HepG2 (cell line): ENCODE results near the gene MLST8. TPM values are rescaled to one million over a fixed set of nuclear protein-coding genes. Genes with fewer than 3 reads are reported as not detected.

Experiments used
- AGO1 ChIP-seq: fragments of 200-400 bp; formaldehyde crosslinking; IDR thresholded peaks from 2 replicates; pipeline ENCODE4 v1.6.1; 2017; ENCODE audit warnings: mild to moderate bottlenecking, low read depth, low read length, moderate library complexity; ENCODE audit not compliant: poor library complexity, severe bottlenecking
- AGO2 ChIP-seq: fragments of 200-400 bp; formaldehyde crosslinking; optimal IDR thresholded peaks from 2 replicates; pipeline ENCODE3; 2017; ENCODE audit warnings: mild to moderate bottlenecking, low read depth, low read length, moderate library complexity
- ARID3A ChIP-seq: IDR thresholded peaks from 2 replicates; pipeline ENCODE4 v1.6.1; 2012; ENCODE audit warnings: low read depth, low read length, improper control_type of control experiment
- CCDC6 ChIP-seq: sonication (generic); formaldehyde crosslinking; IDR thresholded peaks from 2 replicates; pipeline ENCODE4 v1.8.1; 2022; ENCODE audit warnings: mild to moderate bottlenecking, missing genetic modification reagents, moderate library complexity
- DPF2 ChIP-seq: sonication (generic); formaldehyde crosslinking; IDR thresholded peaks from 2 replicates; pipeline ENCODE4 v1.4.0; 2020; ENCODE audit warnings: mild to moderate bottlenecking, low read depth, missing genetic modification reagents, borderline replicate concordance
- KDM2A ChIP-seq: sonication (generic); formaldehyde crosslinking; IDR thresholded peaks from 2 replicates; pipeline ENCODE4 v1.4.0; 2020; ENCODE audit warnings: low read depth, missing genetic modification reagents, borderline replicate concordance
- RBFOX2 ChIP-seq: fragments of 200-400 bp; formaldehyde crosslinking; IDR thresholded peaks from 2 replicates; pipeline ENCODE4 v1.6.1; 2017; ENCODE audit warnings: low read depth, mild to moderate bottlenecking, low read length
- ZNF446 ChIP-seq: sonication (generic); formaldehyde crosslinking; IDR thresholded peaks from 2 replicates; pipeline ENCODE4 v1.5.0; 2020; ENCODE audit warnings: mild to moderate bottlenecking, missing genetic modification reagents
- ZNF704 ChIP-seq: sonication (generic); formaldehyde crosslinking; IDR thresholded peaks from 2 replicates; pipeline ENCODE4 v1.8.1; 2023; ENCODE audit warnings: mild to moderate bottlenecking, inconsistent platforms, moderate library complexity, missing genetic modification reagents, borderline replicate concordance
- ZSCAN20 ChIP-seq: sonication (generic); formaldehyde crosslinking; IDR thresholded peaks from 2 replicates; pipeline ENCODE4 v1.4.0; 2020; ENCODE audit warnings: missing genetic modification reagents, mild to moderate bottlenecking, borderline replicate concordance
- polyA plus RNA-seq, 8 experiments: library from polyadenylated mRNA; depleted of rRNA in 3 of 8; stranded (reverse) in 7 of 8; unstranded in 1 of 8; fragments of >200 nt; fragmentation: Illumina TruSeq in 4 of 8; extraction: Trizol in 4 of 8; gene quantifications; 2 replicates each; pipeline versions ENCODE4 v1.2.1 to v1.2.3, GENCODE V29; 2011 to 2016; ENCODE audit warnings: low read depth in 4 of 8, missing spikeins in 1 of 8, mixed read lengths in 1 of 8; ENCODE audit not compliant: insufficient read depth in 1 of 8
- total RNA-seq, 5 experiments: library from RNA; depleted of rRNA; stranded (reverse); fragments of >200 nt; fragmentation: Illumina TruSeq; extraction: Trizol; gene quantifications; 2 replicates each; pipeline ENCODE4 v1.2.3, GENCODE V29; 2016; ENCODE audit warnings: low read depth in 1 of 5
- TF ChIP-seq, protein P1 (sequence below): sonication (generic); formaldehyde crosslinking; IDR thresholded peaks from 2 replicates; pipeline ENCODE4 v1.5.0; 2020; ENCODE audit warnings: mild to moderate bottlenecking, missing genetic modification reagents, borderline replicate concordance
- TF ChIP-seq, protein P2 (sequence below): sonication (generic); formaldehyde crosslinking; IDR thresholded peaks from 2 replicates; pipeline ENCODE4 v1.8.0; 2022; ENCODE audit warnings: missing genetic modification reagents, mild to moderate bottlenecking, borderline replicate concordance
- TF ChIP-seq, protein P3 (sequence below): sonication (generic); formaldehyde crosslinking; IDR thresholded peaks from 2 replicates; pipeline ENCODE4 v1.5.1; 2020; ENCODE audit warnings: missing genetic modification reagents, mild to moderate bottlenecking, borderline replicate concordance
- TF ChIP-seq, protein P4 (sequence below): sonication (generic); formaldehyde crosslinking; IDR thresholded peaks from 2 replicates; pipeline ENCODE4 v1.9.0; 2021; ENCODE audit warnings: missing genetic modification reagents, mild to moderate bottlenecking, borderline replicate concordance

MLST8 gene
- total and polyA plus RNA-seq, 2 of the 13 experiments (the other 11 are each of a cell fraction or from before 2014, with no cell fraction given): 30.8 to 72.7 TPM

GRCh38 chr16:2212362-2213324 is 7.4 kb downstream of the MLST8 start (continued):
- TF ChIP-seq, protein P1, sequence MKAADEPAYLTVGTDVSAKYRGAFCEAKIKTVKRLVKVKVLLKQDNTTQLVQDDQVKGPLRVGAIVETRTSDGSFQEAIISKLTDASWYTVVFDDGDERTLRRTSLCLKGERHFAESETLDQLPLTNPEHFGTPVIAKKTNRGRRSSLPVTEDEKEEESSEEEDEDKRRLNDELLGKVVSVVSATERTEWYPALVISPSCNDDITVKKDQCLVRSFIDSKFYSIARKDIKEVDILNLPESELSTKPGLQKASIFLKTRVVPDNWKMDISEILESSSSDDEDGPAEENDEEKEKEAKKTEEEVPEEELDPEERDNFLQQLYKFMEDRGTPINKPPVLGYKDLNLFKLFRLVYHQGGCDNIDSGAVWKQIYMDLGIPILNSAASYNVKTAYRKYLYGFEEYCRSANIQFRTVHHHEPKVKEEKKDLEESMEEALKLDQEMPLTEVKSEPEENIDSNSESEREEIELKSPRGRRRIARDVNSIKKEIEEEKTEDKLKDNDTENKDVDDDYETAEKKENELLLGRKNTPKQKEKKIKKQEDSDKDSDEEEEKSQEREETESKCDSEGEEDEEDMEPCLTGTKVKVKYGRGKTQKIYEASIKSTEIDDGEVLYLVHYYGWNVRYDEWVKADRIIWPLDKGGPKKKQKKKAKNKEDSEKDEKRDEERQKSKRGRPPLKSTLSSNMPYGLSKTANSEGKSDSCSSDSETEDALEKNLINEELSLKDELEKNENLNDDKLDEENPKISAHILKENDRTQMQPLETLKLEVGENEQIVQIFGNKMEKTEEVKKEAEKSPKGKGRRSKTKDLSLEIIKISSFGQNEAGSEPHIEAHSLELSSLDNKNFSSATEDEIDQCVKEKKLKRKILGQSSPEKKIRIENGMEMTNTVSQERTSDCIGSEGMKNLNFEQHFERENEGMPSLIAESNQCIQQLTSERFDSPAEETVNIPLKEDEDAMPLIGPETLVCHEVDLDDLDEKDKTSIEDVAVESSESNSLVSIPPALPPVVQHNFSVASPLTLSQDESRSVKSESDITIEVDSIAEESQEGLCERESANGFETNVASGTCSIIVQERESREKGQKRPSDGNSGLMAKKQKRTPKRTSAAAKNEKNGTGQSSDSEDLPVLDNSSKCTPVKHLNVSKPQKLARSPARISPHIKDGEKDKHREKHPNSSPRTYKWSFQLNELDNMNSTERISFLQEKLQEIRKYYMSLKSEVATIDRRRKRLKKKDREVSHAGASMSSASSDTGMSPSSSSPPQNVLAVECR (CRISPR knock-in tag): no peak
- TF ChIP-seq, protein P2, sequence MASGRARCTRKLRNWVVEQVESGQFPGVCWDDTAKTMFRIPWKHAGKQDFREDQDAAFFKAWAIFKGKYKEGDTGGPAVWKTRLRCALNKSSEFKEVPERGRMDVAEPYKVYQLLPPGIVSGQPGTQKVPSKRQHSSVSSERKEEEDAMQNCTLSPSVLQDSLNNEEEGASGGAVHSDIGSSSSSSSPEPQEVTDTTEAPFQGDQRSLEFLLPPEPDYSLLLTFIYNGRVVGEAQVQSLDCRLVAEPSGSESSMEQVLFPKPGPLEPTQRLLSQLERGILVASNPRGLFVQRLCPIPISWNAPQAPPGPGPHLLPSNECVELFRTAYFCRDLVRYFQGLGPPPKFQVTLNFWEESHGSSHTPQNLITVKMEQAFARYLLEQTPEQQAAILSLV (CRISPR knock-in tag): no peak
- TF ChIP-seq, protein P3, sequence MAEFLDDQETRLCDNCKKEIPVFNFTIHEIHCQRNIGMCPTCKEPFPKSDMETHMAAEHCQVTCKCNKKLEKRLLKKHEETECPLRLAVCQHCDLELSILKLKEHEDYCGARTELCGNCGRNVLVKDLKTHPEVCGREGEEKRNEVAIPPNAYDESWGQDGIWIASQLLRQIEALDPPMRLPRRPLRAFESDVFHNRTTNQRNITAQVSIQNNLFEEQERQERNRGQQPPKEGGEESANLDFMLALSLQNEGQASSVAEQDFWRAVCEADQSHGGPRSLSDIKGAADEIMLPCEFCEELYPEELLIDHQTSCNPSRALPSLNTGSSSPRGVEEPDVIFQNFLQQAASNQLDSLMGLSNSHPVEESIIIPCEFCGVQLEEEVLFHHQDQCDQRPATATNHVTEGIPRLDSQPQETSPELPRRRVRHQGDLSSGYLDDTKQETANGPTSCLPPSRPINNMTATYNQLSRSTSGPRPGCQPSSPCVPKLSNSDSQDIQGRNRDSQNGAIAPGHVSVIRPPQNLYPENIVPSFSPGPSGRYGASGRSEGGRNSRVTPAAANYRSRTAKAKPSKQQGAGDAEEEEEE (CRISPR knock-in tag): no peak
- no peak for TF ChIP-seq DPF2 (CRISPR knock-in tag)
- peak; percentile 74 for TF ChIP-seq AGO2
- TF ChIP-seq, protein P4, sequence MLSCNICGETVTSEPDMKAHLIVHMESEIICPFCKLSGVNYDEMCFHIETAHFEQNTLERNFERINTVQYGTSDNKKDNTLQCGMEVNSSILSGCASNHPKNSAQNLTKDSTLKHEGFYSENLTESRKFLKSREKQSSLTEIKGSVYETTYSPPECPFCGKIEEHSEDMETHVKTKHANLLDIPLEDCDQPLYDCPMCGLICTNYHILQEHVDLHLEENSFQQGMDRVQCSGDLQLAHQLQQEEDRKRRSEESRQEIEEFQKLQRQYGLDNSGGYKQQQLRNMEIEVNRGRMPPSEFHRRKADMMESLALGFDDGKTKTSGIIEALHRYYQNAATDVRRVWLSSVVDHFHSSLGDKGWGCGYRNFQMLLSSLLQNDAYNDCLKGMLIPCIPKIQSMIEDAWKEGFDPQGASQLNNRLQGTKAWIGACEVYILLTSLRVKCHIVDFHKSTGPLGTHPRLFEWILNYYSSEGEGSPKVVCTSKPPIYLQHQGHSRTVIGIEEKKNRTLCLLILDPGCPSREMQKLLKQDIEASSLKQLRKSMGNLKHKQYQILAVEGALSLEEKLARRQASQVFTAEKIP (CRISPR knock-in tag): no peak
- TF ChIP-seq ZNF446 (CRISPR knock-in tag): no peak
- peak; percentile 53 for TF ChIP-seq AGO1
- no peak for TF ChIP-seq RBFOX2
- TF ChIP-seq ZNF704 (CRISPR knock-in tag): no peak
- TF ChIP-seq CCDC6 (CRISPR knock-in tag): no peak
- TF ChIP-seq ZSCAN20 (CRISPR knock-in tag): no peak
- TF ChIP-seq KDM2A (CRISPR knock-in tag): peak; percentile 24; the same call in 1 of the 2 replicates
- no peak for TF ChIP-seq ARID3A
